Ramos (cell line): ENCODE measurements around the gene PSMC5.
"Not testable (repeated sequence)": the region's sequence is repeated elsewhere in the genome, so short reads cannot be mapped to it uniquely, and the experiment has no call there.

ENCODE experiments used
- in situ Hi-C: fragments of 300-500 bp; cut with MboI; formaldehyde crosslinking; loops from one replicate; pipeline ENCODE4 v1.14.3; 2022; ENCODE audit warnings: low sequenced_read_pairs; ENCODE audit not compliant: unreplicated experiment

Gene PSMC5

GRCh38 chr17:63837480-63837879, 10.2 kb downstream of the PSMC5 start:
- in situ Hi-C loops: no loop called here

GRCh38 chr17:63837962-63838600, 10.8 kb downstream of the PSMC5 start:
- in situ Hi-C loops: no loop called here

- in situ Hi-C loops: no loop called here
Observed at GRCh38 chr17:63838631-63839171, 11.5 kb downstream of the PSMC5 start.

- in situ Hi-C loops: no loop called here
Observed at GRCh38 chr17:63840591-63841349, 13.5 kb downstream of the PSMC5 start.

GRCh38 chr17:63841350-63842172, 14.3 kb downstream of the PSMC5 start:
- in situ Hi-C loops: no loop called here

GRCh38 chr17:63842173-63842539, 14.9 kb downstream of the PSMC5 start:
- in situ Hi-C loops: no loop called here

GRCh38 chr17:63842540-63843386, 15.5 kb downstream of the PSMC5 start, which contains the start of gene SMARCD2:
TSS of gene SMARCD2 (minus strand) at chr17:63842685. CDS start at chr17:63842674, 11 bp downstream.
- in situ Hi-C loops: no loop called here

- in situ Hi-C loops: not testable (repeated sequence)
Observed at GRCh38 chr17:63843387-63843888, 16.2 kb downstream of the PSMC5 start.

GRCh38 chr17:63843910-63844677, 16.9 kb downstream of the PSMC5 start:
- in situ Hi-C loops: no loop called here

GRCh38 chr17:63845509-63845908, 18.3 kb downstream of the PSMC5 start:
- in situ Hi-C loops: no loop called here

- in situ Hi-C loops: no loop called here
Observed at GRCh38 chr17:63847525-63848249, 20.5 kb downstream of the PSMC5 start.

- in situ Hi-C loops: no loop called here
Observed at GRCh38 chr17:63848834-63849689, 21.8 kb downstream of the PSMC5 start.

GRCh38 chr17:63850401-63850800, 23.2 kb downstream of the PSMC5 start:
- in situ Hi-C loops: loop anchor here (25.0 kb wide), 1 partner anchor 413 kb away; the partner anchor contains the start of gene CYB561

- in situ Hi-C loops: loop anchor here (25.0 kb wide), 1 partner anchor 416 kb away; the partner anchor contains the start of gene CYB561
Observed at GRCh38 chr17:63853260-63853659, 26.0 kb downstream of the PSMC5 start.

- in situ Hi-C loops: loop anchor here (25.0 kb wide), 1 partner anchor 417 kb away; the partner anchor contains the start of gene CYB561
Observed at GRCh38 chr17:63854709-63855108, 27.5 kb downstream of the PSMC5 start.

- in situ Hi-C loops: loop anchor here (25.0 kb wide), 1 partner anchor 418 kb away; the partner anchor contains the start of gene CYB561
Observed at GRCh38 chr17:63855185-63855584, 28.0 kb downstream of the PSMC5 start.

GRCh38 chr17:63856425-63856824, 29.2 kb downstream of the PSMC5 start:
- in situ Hi-C loops: loop anchor here (25.0 kb wide), 1 partner anchor 419 kb away; the partner anchor contains the start of gene CYB561
